HuH-7 (cell line): Measurements from ENCODE around the gene APLP2.
"Not testable (repeated sequence)": the region's sequence is repeated elsewhere in the genome, so short reads cannot be mapped to it uniquely, and the experiment has no call there.

ENCODE experiments used
- DNase-seq: peaks from one replicate; pipeline ENCODE4 v3.0.0; 2011; ENCODE audit warnings: low spot score

The APLP2 gene

GRCh38 chr11:130069659-130070108 lies at the start of gene APLP2:
APLP2 (plus strand) TSS chr11:130069894; CDS start chr11:130069978, 84 bp downstream.
- peak; percentile 93 for DNase-seq

GRCh38 chr11:130020323-130020722 lies 49.4 kb upstream of the APLP2 start:
- DNase-seq: no peak

GRCh38 chr11:130021606-130022005 lies 48.1 kb upstream of the APLP2 start:
- DNase-seq: not testable (repeated sequence)

GRCh38 chr11:130022799-130023198 lies 46.9 kb upstream of the APLP2 start:
- no peak for DNase-seq

- no peak for DNase-seq
These were observed 46.5 kb upstream of the APLP2 start for GRCh38 chr11:130023204-130023603.

GRCh38 chr11:130024361-130024760 lies 45.3 kb upstream of the APLP2 start:
- DNase-seq: no peak

- no peak for DNase-seq
These were observed 44.3 kb upstream of the APLP2 start for GRCh38 chr11:130025371-130025770.

- DNase-seq: no peak
These were observed 40.6 kb upstream of the APLP2 start for GRCh38 chr11:130029137-130029536.

GRCh38 chr11:130031056-130031455 lies 38.6 kb upstream of the APLP2 start:
- DNase-seq: no peak

GRCh38 chr11:130031945-130032344 lies 37.7 kb upstream of the APLP2 start:
- DNase-seq: no peak

- no peak for DNase-seq
These were observed 36.8 kb upstream of the APLP2 start for GRCh38 chr11:130032931-130033330.

- no peak for DNase-seq
These were observed 35.5 kb upstream of the APLP2 start for GRCh38 chr11:130034236-130034635.

- DNase-seq: peak; percentile 61
These were observed 32.6 kb upstream of the APLP2 start for GRCh38 chr11:130037058-130037457.

GRCh38 chr11:130037881-130038585 lies 31.7 kb upstream of the APLP2 start:
- peak; percentile 56 for DNase-seq

- no peak for DNase-seq
These were observed 29.3 kb upstream of the APLP2 start for GRCh38 chr11:130040281-130040940.

- no peak for DNase-seq
These were observed 27.6 kb upstream of the APLP2 start for GRCh38 chr11:130042093-130042591.

- DNase-seq: no peak
These were observed 26.1 kb upstream of the APLP2 start for GRCh38 chr11:130043575-130043974.

GRCh38 chr11:130047141-130047540 lies 22.6 kb upstream of the APLP2 start:
- DNase-seq: no peak

GRCh38 chr11:130049328-130049771 lies 20.3 kb upstream of the APLP2 start:
- no peak for DNase-seq

GRCh38 chr11:130050257-130050656 lies 19.4 kb upstream of the APLP2 start:
- no peak for DNase-seq

GRCh38 chr11:130051082-130051481 lies 18.6 kb upstream of the APLP2 start:
- no peak for DNase-seq

- DNase-seq: no peak
These were observed 17.1 kb upstream of the APLP2 start for GRCh38 chr11:130052567-130052966.

- DNase-seq: no peak
These were observed 14.7 kb upstream of the APLP2 start for GRCh38 chr11:130054966-130055365.
